Parathyroid adenoma (tissue), 2 donors: ENCODE data around the gene GNG11.

Experiments used
- H2AFZ ChIP-seq: fragments of 300-600 bp; sonication (generic); one replicate; pipeline ENCODE4 v1.7.0; 2017; ENCODE audit warnings: antibody characterized with exemption, mild to moderate bottlenecking
- H3K27ac ChIP-seq: fragments of 300-600 bp; sonication (generic); one replicate; pipeline ENCODE4 v1.7.0; 2017
- H3K27me3 ChIP-seq: fragments of 300-600 bp; sonication (generic); one replicate; pipeline ENCODE4 v1.7.0; 2017; ENCODE audit warnings: low read length; ENCODE audit not compliant: control insufficient read depth, insufficient read depth
- H3K36me3 ChIP-seq: fragments of 300-600 bp; sonication (generic); one replicate; pipeline ENCODE4 v1.7.0; 2017; ENCODE audit warnings: low read length; ENCODE audit not compliant: control insufficient read depth, insufficient read depth
- H3K4me1 ChIP-seq: fragments of 300-600 bp; sonication (generic); one replicate; pipeline ENCODE4 v1.7.0; 2017; ENCODE audit warnings: control low read depth
- H3K4me2 ChIP-seq: fragments of 300-600 bp; sonication (generic); one replicate; pipeline ENCODE4 v1.7.0; 2017; ENCODE audit warnings: low read length
- H3K4me3 ChIP-seq: fragments of 300-600 bp; sonication (generic); one replicate; pipeline ENCODE4 v1.7.0; 2017; ENCODE audit warnings: low read depth, low read length
- H3K79me2 ChIP-seq: fragments of 300-600 bp; sonication (generic); one replicate; pipeline ENCODE4 v1.7.0; 2017; ENCODE audit warnings: control low read depth
- H3K9ac ChIP-seq: fragments of 300-600 bp; sonication (generic); one replicate; pipeline ENCODE4 v1.7.0; 2017; ENCODE audit warnings: mild to moderate bottlenecking
- H3K9me3 ChIP-seq: fragments of 300-600 bp; sonication (generic); one replicate; pipeline ENCODE4 v1.7.0; 2017; ENCODE audit warnings: low read length; ENCODE audit not compliant: control insufficient read depth
- CTCF ChIP-seq: fragments of 300-600 bp; sonication (generic); IDR thresholded peaks from one replicate; pipeline ENCODE4 v1.7.0; 2017; ENCODE audit warnings: antibody characterized with exemption, mild to moderate bottlenecking
- donor health status: primary hyperparathyroidism.

The GNG11 gene

GRCh38 chr7:93895859-93896600 lies 25.5 kb upstream of the GNG11 start:
- Histone ChIP-seq H3K27me3 (no peaks in the 10 kb centered on the region), H2AFZ (no peak overlapping the region), H3K36me3 (no peaks in the 10 kb centered on the region), H3K79me2 (no peaks in the 10 kb centered on the region), H3K9ac (no peak overlapping the region), H3K4me2 (no peak overlapping the region), H3K4me1 (no peaks in the 10 kb centered on the region), H3K4me3 (no peak overlapping the region), H3K9me3 (no peaks in the 10 kb centered on the region), H3K27ac (no peak overlapping the region)
- TF ChIP-seq CTCF, result no peak

GRCh38 chr7:93897680-93898079 lies 23.9 kb upstream of the GNG11 start:
- no peak overlapping the region for H3K9ac ChIP-seq
- no peak overlapping the region for H2AFZ ChIP-seq
- H3K36me3 ChIP-seq, result no peaks in the 10 kb centered on the region
- no peaks in the 10 kb centered on the region for H3K79me2 ChIP-seq
- no peak overlapping the region for H3K27ac ChIP-seq
- H3K27me3 ChIP-seq, result no peaks in the 10 kb centered on the region
- H3K4me2 ChIP-seq, result no peak overlapping the region
- H3K9me3 ChIP-seq, result no peaks in the 10 kb centered on the region
- H3K4me3 ChIP-seq, result no peak overlapping the region
- no peaks in the 10 kb centered on the region for H3K4me1 ChIP-seq
- TF ChIP-seq CTCF, result no peak

- no peak overlapping the region for H2AFZ ChIP-seq
- no peaks in the 10 kb centered on the region for H3K4me1 ChIP-seq
- H3K27ac ChIP-seq, result no peak overlapping the region
- no peaks in the 10 kb centered on the region for H3K27me3 ChIP-seq
- no peak overlapping the region for H3K4me2 ChIP-seq
- no peaks in the 10 kb centered on the region for H3K36me3 ChIP-seq
- no peaks in the 10 kb centered on the region for H3K9me3 ChIP-seq
- H3K79me2 ChIP-seq, result no peaks in the 10 kb centered on the region
- peak; percentile 27 for TF ChIP-seq CTCF
- H3K4me3 ChIP-seq, result no peak overlapping the region
- no peak overlapping the region for H3K9ac ChIP-seq
Observed at GRCh38 chr7:93902777-93903423, 18.6 kb upstream of the GNG11 start.

GRCh38 chr7:93906267-93906666 lies 15.3 kb upstream of the GNG11 start, which contains the start of gene GNGT1:
TSS of gene GNGT1 (plus strand) at chr7:93906567. CDS start at chr7:93906747, 180 bp downstream.
- no peak within 1 kb of the TSS for H3K27ac ChIP-seq
- no peak within 1 kb of the TSS for H3K9ac ChIP-seq
- H2AFZ ChIP-seq, result no peak within 1 kb of the TSS
- H3K4me2 ChIP-seq, result no peak within 1 kb of the TSS
- no peaks in the 10 kb centered on the region for H3K27me3 ChIP-seq
- H3K4me1 ChIP-seq, result no peaks in the 10 kb centered on the region
- no peak within 1 kb of the TSS for H3K4me3 ChIP-seq
- no peaks in the 10 kb centered on the region for H3K36me3 ChIP-seq
- no peak for TF ChIP-seq CTCF
- no peaks in the 10 kb centered on the region for H3K9me3 ChIP-seq
- no peaks in the 10 kb centered on the region for H3K79me2 ChIP-seq
